Activated CD8-positive, alpha-beta memory T cell treated with anti-CD3 and anti-CD28 coated beads for 1 hour (primary cell): Measurements from ENCODE around the gene SRRM1.

Experiments used
- DNase-seq, 2 donors: peaks; one replicate each; pipeline ENCODE4 v3.0.0-alpha.2; 2020; ENCODE audit warnings: low read depth in 1 of 2; ENCODE audit errors: extremely low read depth in 1 of 2

The SRRM1 gene, protein sequence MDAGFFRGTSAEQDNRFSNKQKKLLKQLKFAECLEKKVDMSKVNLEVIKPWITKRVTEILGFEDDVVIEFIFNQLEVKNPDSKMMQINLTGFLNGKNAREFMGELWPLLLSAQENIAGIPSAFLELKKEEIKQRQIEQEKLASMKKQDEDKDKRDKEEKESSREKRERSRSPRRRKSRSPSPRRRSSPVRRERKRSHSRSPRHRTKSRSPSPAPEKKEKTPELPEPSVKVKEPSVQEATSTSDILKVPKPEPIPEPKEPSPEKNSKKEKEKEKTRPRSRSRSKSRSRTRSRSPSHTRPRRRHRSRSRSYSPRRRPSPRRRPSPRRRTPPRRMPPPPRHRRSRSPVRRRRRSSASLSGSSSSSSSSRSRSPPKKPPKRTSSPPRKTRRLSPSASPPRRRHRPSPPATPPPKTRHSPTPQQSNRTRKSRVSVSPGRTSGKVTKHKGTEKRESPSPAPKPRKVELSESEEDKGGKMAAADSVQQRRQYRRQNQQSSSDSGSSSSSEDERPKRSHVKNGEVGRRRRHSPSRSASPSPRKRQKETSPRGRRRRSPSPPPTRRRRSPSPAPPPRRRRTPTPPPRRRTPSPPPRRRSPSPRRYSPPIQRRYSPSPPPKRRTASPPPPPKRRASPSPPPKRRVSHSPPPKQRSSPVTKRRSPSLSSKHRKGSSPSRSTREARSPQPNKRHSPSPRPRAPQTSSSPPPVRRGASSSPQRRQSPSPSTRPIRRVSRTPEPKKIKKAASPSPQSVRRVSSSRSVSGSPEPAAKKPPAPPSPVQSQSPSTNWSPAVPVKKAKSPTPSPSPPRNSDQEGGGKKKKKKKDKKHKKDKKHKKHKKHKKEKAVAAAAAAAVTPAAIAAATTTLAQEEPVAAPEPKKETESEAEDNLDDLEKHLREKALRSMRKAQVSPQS

GRCh38 chr1:24642481-24643362 lies at the start of gene SRRM1:
TSS of gene SRRM1 (plus strand) at chr1:24643302. CDS start at chr1:24643327, 25 bp downstream.
- peak; percentile 95 to 99 for DNase-seq

GRCh38 chr1:24594328-24594598 lies 48.8 kb upstream of the SRRM1 start:
- DNase-seq = no peak

DNA sequence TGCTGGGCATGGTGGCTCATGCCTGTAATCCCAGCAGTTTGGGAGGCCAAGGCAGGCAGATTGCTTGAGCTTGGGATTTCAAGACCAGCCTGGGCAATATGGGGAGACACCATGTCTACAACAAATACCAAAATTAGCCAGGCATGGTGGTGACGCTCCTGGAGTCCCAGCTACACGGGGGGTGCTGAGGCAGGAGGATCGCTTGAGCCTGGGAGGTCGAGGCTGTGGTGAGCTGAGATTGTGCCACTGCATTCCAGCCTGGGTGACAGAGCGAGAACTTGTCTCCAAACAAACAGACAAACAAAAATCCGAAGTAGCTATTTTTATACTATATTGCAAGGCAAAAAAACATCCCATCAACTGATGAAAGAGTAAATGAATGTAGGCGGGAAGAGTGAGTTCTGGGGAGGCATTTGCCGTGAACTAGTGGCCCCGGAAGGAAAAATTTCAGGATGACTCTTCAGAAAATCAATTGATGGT lies 46.7 kb upstream of the SRRM1 start:
- no peak for DNase-seq

GRCh38 chr1:24599265-24599664 lies 43.8 kb upstream of the SRRM1 start:
- no peak for DNase-seq

DNA sequence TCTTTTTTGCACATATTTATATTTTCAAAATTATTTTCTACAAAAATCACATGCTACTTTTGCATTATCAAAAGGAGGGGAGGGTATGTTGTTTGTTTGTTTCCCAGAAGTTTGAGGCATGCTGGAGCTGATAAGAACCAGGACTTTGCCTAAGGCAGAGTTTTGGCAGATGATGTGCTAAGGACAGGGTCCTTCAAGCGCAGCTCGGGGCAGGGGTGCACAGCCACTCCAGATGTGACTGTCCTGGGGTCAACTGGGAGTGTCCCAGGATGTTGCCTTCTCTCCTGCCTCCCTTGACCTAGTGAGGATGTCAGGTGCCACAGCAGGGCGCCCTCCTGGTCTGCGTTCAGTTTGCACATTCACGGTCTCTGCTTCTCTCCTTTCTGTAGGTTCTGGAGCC lies 42.6 kb upstream of the SRRM1 start:
- no peak for DNase-seq

- no peak for DNase-seq
These were observed 37.4 kb upstream of the SRRM1 start for GRCh38 chr1:24605534-24606295.

DNA sequence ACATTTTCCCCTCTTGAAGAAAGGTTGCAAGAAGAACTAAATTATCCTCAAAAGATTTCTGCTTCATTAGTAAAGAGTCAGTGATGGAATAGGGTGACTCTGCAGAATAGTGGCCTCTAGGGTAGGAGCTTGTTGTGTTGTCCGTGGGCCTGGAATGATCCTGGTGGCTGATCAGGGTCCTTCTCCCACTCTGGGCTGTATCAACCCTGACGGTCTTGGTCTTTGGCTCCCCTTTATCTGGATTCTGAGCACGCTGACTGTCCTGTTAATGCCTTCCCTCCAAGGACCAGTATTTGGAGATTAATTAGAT lies 36.9 kb upstream of the SRRM1 start:
- DNase-seq = no peak

DNA sequence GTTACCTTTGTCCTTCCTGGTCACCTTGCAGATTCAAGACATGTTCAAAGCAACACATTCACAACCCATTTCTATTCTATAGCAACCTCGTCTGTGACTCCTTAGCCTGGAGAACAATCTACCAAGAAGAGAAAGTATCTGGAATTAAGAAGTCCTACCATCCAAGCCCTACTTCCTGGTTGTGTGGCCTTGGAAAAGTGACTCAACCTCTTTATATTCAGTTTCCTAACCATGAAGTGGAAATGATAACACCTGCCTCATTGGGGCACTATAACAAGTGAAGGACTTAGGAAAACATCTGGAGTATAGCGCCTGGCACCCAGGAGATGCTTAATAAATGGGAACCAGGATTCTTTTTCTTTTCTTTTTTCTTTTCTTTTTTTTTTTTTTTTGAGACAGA lies 36.5 kb upstream of the SRRM1 start:
- no peak for DNase-seq

DNA sequence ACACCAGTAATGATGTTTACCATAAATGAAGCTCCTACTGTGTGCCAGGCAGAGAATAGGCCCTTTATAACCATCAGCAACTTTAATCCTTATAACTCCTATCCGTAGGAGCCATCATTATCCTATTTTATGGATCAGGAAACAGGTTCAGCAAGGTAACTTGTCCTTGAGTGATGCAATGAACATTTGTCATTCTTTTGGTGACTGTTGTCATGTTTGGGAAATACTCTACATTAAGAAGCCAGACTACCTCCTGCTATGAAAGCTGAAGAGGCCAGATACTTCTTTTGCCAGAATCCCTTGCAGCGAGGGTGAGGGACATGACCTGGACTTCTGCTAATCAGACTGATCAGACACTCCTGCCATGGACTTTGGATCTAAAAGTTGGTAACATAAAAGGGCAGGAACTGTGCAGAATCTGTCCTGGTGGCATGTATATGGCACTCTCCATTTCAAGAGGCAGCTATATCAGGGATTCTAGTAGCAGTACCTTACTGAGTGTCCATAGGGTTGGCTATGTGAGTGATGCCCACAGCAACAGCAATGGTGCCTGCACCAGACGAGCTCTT lies 33.1 kb upstream of the SRRM1 start:
- DNase-seq = no peak

DNA sequence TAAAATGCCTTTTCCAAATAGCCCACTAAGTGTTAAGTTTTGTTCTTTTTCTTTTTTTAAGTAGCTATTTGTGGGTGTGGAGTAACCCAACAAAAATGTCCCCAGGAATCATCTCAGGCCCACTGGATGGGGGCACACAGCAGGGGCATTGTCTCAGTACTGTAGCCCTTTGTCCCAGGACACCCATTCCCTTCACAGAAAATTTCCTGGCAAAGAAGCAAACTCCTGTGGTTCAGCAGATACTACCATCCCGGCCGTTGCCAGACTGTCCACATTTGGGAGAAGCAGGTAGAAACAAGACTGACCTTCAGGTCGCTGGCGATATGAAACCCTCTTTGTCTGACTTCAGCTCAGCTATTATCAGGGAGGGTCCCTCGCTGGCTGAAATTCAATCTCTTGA lies 23.7 kb upstream of the SRRM1 start:
- no peak for DNase-seq

DNA sequence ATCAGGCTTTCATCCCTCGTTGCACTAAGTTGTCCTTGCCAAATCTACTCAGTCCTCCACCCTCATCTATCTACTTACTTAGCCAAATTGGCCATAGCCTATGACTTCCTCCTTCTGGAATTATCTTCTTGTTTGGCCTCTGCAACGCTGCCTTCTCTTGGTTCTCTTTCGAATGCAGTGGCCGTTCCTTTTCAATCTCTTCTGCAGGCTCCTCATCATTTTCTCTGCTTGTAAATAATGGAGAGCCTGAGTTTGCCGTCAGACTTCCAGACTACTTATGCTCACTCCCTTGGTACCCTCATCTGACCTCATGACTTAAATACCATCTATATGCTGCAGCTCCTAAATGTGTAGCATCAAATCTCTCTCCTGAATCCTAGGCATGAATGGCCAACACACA lies 22.4 kb upstream of the SRRM1 start:
- DNase-seq = no peak

- no peak for DNase-seq
These were observed 22.0 kb upstream of the SRRM1 start for GRCh38 chr1:24621121-24621520.

- no peak for DNase-seq
These were observed 20.9 kb upstream of the SRRM1 start for GRCh38 chr1:24622218-24622617.

GRCh38 chr1:24632832-24633175 lies 10.3 kb upstream of the SRRM1 start:
- no peak for DNase-seq

DNA sequence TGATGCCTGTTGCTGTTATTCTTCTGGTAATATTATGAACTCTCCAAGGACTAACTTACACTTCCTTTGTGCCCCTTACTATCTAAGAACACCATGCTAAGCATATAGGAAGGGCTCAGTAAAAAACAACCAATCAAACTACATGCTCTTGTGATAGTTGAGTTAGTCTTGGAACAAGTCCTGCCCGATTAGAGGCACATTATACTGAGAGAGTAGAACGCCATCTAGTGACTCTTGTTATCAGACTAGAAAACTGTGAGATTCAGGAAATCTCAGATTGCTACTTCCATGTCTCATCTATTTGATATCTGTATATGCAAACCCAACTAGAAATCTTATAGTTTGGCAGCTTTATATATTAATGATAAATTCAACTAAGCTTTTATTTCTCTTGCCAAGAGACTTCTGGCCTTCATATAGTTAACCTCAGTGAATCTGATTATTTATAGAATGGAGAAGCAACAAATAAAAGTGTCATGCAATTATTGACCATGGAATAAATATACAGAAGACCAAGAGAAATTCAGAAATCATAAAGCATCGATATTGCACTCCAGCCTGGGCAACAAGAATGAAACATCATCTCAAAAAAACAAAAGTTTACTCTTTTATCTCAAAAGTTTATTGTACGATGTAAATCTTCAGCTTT lies 7.8 kb upstream of the SRRM1 start:
- DNase-seq = no peak

DNA sequence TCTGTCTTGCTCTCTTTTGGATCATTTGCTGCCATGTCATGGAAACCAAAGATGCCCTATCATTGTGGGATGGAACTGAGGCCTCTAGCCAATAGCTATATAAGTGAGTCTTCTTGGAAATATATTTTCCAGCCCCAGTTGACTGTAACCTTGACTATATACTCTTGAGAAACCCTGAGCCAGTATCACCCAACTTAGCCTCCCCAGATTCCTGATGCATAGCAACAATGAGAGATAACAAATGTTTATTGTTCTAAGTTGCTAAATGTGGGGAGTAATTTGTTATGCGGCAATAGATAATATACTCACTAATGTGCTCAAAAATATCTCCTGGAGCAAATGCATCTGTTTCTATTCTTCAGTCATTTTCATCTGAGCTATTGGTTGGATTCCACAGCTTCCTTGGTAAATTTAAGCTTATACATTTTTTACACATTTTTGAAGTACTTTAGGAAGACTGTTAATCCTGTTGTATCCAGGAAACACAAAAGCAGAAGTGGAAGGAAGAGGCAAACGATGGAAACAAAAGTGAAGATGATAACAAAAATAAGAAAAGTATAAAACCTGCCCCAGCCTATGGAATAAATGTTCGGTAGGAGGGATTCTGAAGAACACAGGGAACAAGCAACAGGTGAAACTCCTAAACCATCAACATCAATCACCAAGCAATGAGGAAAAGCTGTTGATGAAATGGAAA lies 6.3 kb upstream of the SRRM1 start:
- DNase-seq = no peak

- no peak for DNase-seq
These were observed 4.0 kb upstream of the SRRM1 start for GRCh38 chr1:24639094-24639493.

- no peak for DNase-seq
These were observed 3.2 kb upstream of the SRRM1 start for GRCh38 chr1:24639881-24640280.

DNA sequence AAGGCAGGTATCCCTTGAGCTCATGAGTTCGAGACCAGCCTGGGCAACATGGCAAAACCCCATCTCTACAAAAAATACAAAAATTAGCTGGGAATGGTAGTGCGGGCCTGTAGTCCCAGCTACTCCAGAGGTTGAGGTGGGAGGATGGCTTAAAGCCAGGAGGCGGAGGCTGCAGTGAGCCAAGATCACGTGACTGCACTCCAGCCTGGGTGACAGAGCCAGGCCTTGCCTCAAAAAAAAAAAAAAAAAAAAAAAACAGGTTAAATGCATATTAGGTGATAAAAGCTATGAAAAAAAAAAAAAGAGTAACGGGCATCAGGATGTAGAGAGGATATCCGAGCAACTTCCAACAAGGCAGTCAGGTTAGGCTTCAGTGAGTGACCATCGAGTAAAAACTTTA lies 2.8 kb upstream of the SRRM1 start:
- no peak for DNase-seq
